Right lobe of liver (tissue), 6 donors: ENCODE data around the gene TAB3. TPM values are rescaled to one million over a fixed set of nuclear protein-coding genes. Genes with fewer than 3 reads are reported as not detected.

ENCODE experiments used
- ATAC-seq, 4 donors: fragments of 200-7000 bp; cut with Tn5 transposase; one replicate each; pipeline ENCODE4 v1.9.1; 2020; ENCODE audit warnings: mild to moderate bottlenecking in 4 of 4, moderate library complexity in 4 of 4
- DNase-seq, 3 donors: peaks; one replicate each; pipeline ENCODE4 v3.0.0-alpha.2; 2020
- H3K27ac ChIP-seq, 3 donors: fragments of 200-600 bp; one replicate each; pipeline ENCODE4 v1.8.0; 2022
- H3K27me3 ChIP-seq, 2 donors: fragments of 200-600 bp; one replicate each; pipeline ENCODE4 v1.8.0; 2022
- H3K36me3 ChIP-seq, 4 donors: fragments of 200-600 bp; sonication (generic) in 1 of 4; one replicate each; pipeline versions ENCODE4 v1.5.1 to v1.8.0; 2017 to 2022; ENCODE audit warnings: control low read depth in 1 of 4
- H3K4me1 ChIP-seq, 4 donors: fragments of 200-600 bp; sonication (generic) in 1 of 4; one replicate each; pipeline versions ENCODE4 v1.5.1 to v1.8.0; 2017 to 2022; ENCODE audit warnings: control low read depth in 1 of 4
- H3K4me3 ChIP-seq, 3 donors: fragments of 200-600 bp; one replicate each; pipeline ENCODE4 v1.8.0; 2022
- H3K9me3 ChIP-seq, 4 donors: fragments of 200-600 bp; sonication (generic) in 1 of 4; one replicate each; pipeline versions ENCODE4 v1.5.1 to v1.8.0; 2017 to 2022; ENCODE audit warnings: control low read depth in 1 of 4
- POLR2A ChIP-seq: fragments of 450-650 bp; IDR thresholded peaks from one replicate; pipeline ENCODE4 v1.6.1; 2017; ENCODE audit warnings: antibody characterized with exemption, mild to moderate bottlenecking
- WGBS: methylation state at CpG from one replicate; pipeline ENCODE4 v1.1.6; 2018; ENCODE audit warnings: low coverage, low lambda C conversion rate; ENCODE audit not compliant: insufficient coverage; ENCODE audit errors: missing lambda C conversion rate; 5-methylcytosine and 5-hydroxymethylcytosine counted together
- intact Hi-C, 2 donors: fragments of 100-400 bp; cut with DNase I; formaldehyde crosslinking; loops; one replicate each; pipeline versions ENCODE4 v1.11.2 to v1.14.1; 2022
- total RNA-seq, 6 experiments: library from RNA; depleted of rRNA in 2 of 6; stranded (reverse); fragments of >200 nt in 2 of 6; fragmentation: NEBNext Ultra II Directional in 3 of 6; extraction: Animal tissue kit (Norgen Biotek cat#: 25700) in 3 of 6; gene quantifications; one replicate each; pipeline versions ENCODE4 v1.1.0 to v1.2.4, GENCODE V29; 2016 to 2023
- TF ChIP-seq, protein P1 (sequence below), 4 donors: fragments of 200-600 bp in 3 of 4; fragments of 450-650 bp in 1 of 4; IDR thresholded peaks; one replicate each; pipeline versions ENCODE4 v1.5.1 to v1.8.0; 2016 to 2022; ENCODE audit warnings: antibody characterized with exemption in 4 of 4, mild to moderate bottlenecking in 2 of 4
- donor health status: DM: no; HTN: yes; CAD: no.
- donor health status: DM: no; HTN: no; CAD: no.
- donor health status: DM: no; HTN: no; CAD: no.
- donor health status: DM: no; HTN: yes; CAD: no.
- donor health status: DM: no; HTN: yes; CAD: no.

TAB3 gene
- total RNA-seq, 6 experiments from 2014 or later: 17.1 to 38.6 (median 23.6) TPM

- H3K36me3 ChIP-seq: no peaks in the 10 kb centered on the region
- H3K4me3 ChIP-seq: no peak overlapping the region
- intact Hi-C loops: no loop called here
- TF ChIP-seq, protein P1, sequence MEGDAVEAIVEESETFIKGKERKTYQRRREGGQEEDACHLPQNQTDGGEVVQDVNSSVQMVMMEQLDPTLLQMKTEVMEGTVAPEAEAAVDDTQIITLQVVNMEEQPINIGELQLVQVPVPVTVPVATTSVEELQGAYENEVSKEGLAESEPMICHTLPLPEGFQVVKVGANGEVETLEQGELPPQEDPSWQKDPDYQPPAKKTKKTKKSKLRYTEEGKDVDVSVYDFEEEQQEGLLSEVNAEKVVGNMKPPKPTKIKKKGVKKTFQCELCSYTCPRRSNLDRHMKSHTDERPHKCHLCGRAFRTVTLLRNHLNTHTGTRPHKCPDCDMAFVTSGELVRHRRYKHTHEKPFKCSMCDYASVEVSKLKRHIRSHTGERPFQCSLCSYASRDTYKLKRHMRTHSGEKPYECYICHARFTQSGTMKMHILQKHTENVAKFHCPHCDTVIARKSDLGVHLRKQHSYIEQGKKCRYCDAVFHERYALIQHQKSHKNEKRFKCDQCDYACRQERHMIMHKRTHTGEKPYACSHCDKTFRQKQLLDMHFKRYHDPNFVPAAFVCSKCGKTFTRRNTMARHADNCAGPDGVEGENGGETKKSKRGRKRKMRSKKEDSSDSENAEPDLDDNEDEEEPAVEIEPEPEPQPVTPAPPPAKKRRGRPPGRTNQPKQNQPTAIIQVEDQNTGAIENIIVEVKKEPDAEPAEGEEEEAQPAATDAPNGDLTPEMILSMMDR (IDR thresholded peaks at IDR 0.05): no peak
- TF ChIP-seq POLR2A: no peak
- no peaks in the 10 kb centered on the region for H3K9me3 ChIP-seq
- 60% methylated on average over 6 of the region's 6 CpGs for WGBS
- ATAC-seq (peak in 3 of 4 donors; percentile 46 to 78 (median 59)), DNase-seq (peak in 1 of 3 donors; percentile 25)
- H3K4me1 ChIP-seq: no peaks in the 10 kb centered on the region
- no peak overlapping the region for H3K27ac ChIP-seq
- H3K27me3 ChIP-seq: no peaks in the 10 kb centered on the region
These were observed 12.7 kb downstream of the TAB3 start for GRCh38 chrX:30876367-30876766.

- H3K4me3 ChIP-seq: no peak overlapping the region
- no peaks in the 10 kb centered on the region for H3K27me3 ChIP-seq
- H3K4me1 ChIP-seq: no peaks in the 10 kb centered on the region
- 24% methylated on average over 2 of the region's 3 CpGs for WGBS
- H3K9me3 ChIP-seq: no peaks in the 10 kb centered on the region
- TF ChIP-seq, protein P1 (IDR thresholded peaks at IDR 0.05): no peak
- TF ChIP-seq POLR2A: no peak
- no peak for DNase-seq
- H3K27ac ChIP-seq: no peak overlapping the region
- intact Hi-C loops: no loop called here
- H3K36me3 ChIP-seq: no peaks in the 10 kb centered on the region
- ATAC-seq: peak in 3 of 4 donors; percentile 46 to 85 (median 51)
These were observed 13.1 kb downstream of the TAB3 start for GRCh38 chrX:30875957-30876356.

- TF ChIP-seq POLR2A: no peak
- TF ChIP-seq, protein P1 (IDR thresholded peaks at IDR 0.05): no peak
These were observed 14.2 kb downstream of the TAB3 start for GRCh38 chrX:30874851-30875250.

DNA sequence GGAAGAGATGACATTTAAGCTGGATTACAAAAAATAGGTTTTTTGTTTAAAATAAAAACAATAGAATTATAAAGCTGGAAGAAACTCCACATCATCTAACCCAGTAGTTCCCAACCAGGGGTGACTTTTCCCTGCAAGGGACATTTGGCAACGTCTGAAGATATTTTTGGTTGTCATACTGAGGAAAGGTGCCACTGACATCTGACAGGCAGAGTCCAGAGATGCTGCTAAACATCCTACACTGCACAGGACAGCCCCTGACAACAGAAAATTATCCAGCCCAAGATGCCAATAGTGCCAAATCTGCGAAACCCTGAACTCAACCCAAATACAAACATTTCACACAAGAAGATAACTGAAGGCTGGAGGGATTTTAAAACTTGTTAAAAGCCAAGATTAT lies 18.5 kb downstream of the TAB3 start:
- DNase-seq (no peak), ATAC-seq (no peak)
- H3K36me3 ChIP-seq: peaks cover 0 to 5% (median 0%) of the 10 kb centered on the region in 4 donors
- 31% methylated on average over 2 of the region's 2 CpGs for WGBS
- no peaks in the 10 kb centered on the region for H3K9me3 ChIP-seq
- TF ChIP-seq, protein P1 (IDR thresholded peaks at IDR 0.05): no peak
- no peak for TF ChIP-seq POLR2A
- no peak overlapping the region for H3K27ac ChIP-seq
- intact Hi-C loops: no loop called here
- H3K4me3 ChIP-seq: no peak overlapping the region
- H3K27me3 ChIP-seq: no peaks in the 10 kb centered on the region
- no peaks in the 10 kb centered on the region for H3K4me1 ChIP-seq

More at GRCh38 chrX:30874851-30875250, 14.2 kb downstream of the TAB3 start:
- no peaks in the 10 kb centered on the region for H3K36me3 ChIP-seq
- 66% methylated on average over 3 of the region's 3 CpGs for WGBS
- no peak overlapping the region for H3K27ac ChIP-seq
- ATAC-seq: no peak
- intact Hi-C loops: no loop called here
- H3K4me3 ChIP-seq: no peak overlapping the region
- H3K4me1 ChIP-seq: no peaks in the 10 kb centered on the region
- no peak for DNase-seq
- H3K9me3 ChIP-seq: no peaks in the 10 kb centered on the region
- no peaks in the 10 kb centered on the region for H3K27me3 ChIP-seq

DNA sequence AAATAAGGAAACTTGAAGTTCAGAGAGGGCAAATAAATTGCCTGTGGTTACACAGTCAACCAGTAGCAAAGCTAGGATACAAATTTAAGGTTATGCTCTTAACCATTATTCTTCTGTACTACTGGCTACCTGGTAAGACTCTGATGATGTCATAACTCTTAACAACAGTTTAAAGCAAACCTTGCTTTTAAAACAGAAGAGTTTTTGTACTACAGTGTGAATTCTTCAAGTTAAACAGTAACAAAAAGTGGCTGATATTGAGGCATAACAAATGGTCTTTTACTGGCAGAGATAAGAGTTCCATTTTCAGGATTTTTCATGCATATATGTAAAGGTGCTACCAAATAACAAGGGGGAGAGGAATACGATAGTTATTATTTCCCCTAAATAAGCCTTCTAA lies 23.4 kb downstream of the TAB3 start:
- H3K4me1 ChIP-seq: no peaks in the 10 kb centered on the region
- H3K9me3 ChIP-seq: no peaks in the 10 kb centered on the region
- DNase-seq: no peak
- TF ChIP-seq, protein P1 (IDR thresholded peaks at IDR 0.05): no peak
- no peak for TF ChIP-seq POLR2A
- intact Hi-C loops: no loop called here
- WGBS: 39% methylated on average over 1 of the region's 1 CpG
- peaks cover 0 to 5% (median 0%) of the 10 kb centered on the region in 4 donors for H3K36me3 ChIP-seq
- no peaks in the 10 kb centered on the region for H3K27me3 ChIP-seq
- no peak overlapping the region for H3K4me3 ChIP-seq
- no peak overlapping the region for H3K27ac ChIP-seq
- ATAC-seq: peak in 2 of 4 donors; percentile 16 to 30
